GM19328 (cell line): ENCODE results near the gene KIT.

Experiments used
- ATAC-seq: cut with Tn5 transposase; IDR thresholded peaks from one replicate; pipeline ENCODE4 v1.9.1; 2021; ENCODE audit warnings: mild to moderate bottlenecking, moderate library complexity; ENCODE audit not compliant: unreplicated experiment

The KIT gene

GRCh38 chr4:54741202-54741601 lies 83.4 kb downstream of the KIT start:
- ATAC-seq, result no peak

- no peak for ATAC-seq
Observed at GRCh38 chr4:54742636-54743399, 85.1 kb downstream of the KIT start.

GRCh38 chr4:54743562-54743961 lies 85.8 kb downstream of the KIT start:
- ATAC-seq, result no peak

GRCh38 chr4:54744487-54744886 lies 86.7 kb downstream of the KIT start:
- ATAC-seq, result no peak

DNA sequence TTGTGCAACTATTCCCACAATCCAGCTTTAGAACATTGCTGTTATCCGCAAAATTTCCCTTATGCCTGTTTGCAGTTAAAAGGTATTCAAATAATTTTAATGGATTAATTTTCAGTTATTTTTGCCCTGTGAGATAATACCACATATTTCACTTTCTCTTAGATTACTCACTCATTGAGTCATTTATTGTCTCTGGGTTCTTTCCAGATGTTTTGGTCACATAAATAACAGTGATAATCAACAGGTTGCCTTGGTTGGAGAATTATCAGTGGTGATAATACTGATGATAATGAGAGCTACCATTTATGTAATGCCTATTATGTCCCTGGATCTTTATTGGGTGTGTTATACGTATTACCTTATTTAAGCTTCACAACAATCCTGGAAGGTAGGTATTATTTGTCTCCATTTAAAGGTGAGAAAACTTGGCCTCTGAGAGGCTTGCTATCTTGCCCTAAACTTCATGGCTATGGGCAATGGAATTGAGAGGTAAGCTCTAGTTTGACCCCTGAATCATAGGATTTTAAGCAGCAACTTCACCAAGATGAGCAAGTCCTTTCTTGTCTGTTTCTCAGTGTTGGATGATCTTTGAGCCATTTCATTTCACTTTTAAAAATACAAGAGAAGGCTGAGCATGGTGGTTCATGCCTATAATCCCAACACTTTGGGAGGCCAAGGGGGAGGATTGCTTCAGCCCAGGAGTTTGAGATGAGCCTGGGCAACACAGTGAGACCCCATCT lies 87.4 kb downstream of the KIT start:
- no peak for ATAC-seq

- ATAC-seq, result peak; percentile 58
Observed at GRCh38 chr4:54746218-54746617, 88.5 kb downstream of the KIT start.

GRCh38 chr4:54750341-54750740 lies 92.6 kb downstream of the KIT start:
- no peak for ATAC-seq

DNA sequence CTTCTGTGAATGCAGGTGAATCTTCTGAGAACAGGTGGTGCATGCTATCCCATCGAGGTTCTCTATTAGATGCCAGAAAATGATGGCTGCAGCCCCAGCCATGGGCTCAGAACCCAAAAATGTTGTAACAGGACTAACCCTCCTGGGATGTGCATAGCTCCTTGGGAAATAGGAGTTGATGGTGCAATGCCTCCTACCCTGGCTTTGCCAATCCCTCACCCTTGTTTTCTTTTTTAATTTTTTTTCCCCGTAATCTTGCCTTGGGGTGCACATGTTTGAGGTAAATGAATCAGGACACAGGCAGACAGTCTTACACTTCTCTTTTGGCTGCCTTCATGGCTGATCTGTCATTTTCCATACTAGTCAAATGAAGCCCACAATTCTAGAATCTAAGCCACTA lies 96.6 kb downstream of the KIT start:
- ATAC-seq, result no peak

DNA sequence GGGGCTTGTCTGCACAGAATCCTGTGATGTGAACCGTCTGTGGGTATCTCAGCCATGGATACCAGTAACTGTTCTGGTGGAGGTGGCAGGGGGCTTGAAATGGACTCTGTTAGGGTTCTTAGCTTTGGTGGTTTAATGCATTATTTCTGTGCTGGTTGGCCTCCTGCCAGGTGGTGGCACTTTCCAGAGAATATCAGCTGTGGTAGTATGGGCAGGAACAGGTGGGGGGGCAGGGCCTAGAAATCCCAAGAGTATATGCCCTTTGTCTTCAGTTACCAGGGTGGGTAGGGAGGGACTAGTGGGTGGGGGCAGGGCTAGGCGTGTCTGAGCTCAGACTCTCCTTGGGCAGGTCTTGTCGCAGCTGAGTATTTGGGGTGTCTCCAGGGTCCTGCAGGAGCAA lies 106.7 kb downstream of the KIT start:
- ATAC-seq, result no peak

DNA sequence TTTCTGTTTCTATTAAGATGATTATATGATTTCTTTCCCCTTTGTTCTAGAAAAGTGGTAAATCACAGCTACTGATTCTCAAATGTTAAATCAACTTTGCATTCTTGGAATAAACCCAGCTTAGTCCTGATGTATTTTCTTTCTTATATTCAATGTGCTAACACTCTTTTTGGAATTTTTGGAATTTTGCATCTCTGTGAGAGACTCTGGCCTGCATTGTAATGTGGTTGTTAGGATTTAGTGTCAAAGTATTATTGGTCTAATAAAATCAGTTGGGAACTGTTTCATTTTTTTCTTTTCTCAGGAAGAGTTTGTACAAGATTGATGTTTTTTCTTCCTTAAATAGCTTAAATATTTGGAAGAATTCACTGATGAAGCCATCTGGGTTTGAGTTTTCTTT lies 109.6 kb downstream of the KIT start:
- no peak for ATAC-seq

DNA sequence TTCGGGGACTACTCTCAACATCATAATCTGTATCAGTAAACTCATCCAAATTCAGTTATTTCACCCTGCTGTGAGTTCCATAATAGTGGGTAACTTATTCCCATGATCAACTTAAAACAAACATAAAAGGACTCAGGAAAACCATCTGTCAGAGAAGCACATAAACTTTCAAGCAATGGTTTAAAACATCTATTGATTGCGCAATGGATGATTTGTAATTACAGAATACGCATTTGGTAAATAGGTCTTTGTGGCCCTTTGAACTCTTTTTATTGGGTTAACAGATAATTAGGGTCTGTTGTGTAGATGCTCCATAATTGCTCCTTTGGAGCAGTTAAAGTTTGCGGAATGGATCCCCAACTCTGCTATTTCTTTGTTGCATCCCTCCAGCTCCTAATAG lies 115.3 kb downstream of the KIT start:
- ATAC-seq, result no peak

DNA sequence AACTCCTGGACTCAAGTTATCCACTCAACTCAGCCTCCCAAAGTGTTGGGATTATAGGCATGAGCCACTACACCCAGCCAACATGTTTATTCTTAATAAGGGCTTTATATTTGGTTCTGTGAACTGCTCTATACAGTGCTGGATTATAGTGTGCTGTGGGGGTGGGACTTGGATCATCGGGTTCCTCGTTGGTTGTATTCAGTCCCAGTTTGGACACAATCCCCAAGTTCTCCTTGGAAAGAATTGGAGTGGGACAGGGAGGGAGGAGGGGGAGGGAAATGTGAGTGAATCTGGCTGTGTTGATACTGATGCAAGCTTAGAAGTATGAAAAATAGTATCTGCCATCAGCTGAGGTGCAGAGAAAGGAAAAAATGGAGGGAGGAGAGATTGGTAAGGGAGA lies 121.3 kb downstream of the KIT start:
- no peak for ATAC-seq

DNA sequence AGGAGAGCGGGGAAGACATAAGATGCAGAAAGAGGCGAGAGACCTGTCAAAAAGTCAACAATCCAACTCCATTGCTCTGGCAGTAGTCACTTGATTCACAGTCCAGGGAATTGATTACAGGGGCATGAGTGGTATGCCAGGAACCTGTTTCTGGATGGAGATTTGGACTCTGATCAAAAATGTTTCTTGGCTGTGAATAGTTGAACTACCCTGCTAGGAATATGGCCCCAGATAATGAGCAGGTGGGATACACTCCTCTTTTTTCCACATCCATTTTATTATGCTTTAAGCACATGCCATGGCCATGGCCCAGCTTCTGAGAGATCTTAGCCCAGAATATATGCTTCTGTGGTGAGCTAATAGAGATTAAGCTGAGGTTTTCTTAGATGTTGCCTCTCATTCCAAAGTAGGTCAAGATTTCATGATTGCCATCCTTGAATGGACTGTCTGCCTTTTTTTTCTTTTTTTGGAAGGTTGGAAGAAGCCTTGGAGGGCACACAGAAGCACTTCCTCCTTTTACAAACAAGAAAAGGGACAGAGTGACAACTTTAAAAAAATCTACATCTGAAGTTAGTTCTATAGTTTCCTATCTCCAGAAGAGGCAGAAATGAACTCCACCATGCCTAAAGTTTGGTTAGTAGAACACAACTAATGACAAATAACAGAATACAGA lies 121.9 kb downstream of the KIT start:
- ATAC-seq, result no peak

DNA sequence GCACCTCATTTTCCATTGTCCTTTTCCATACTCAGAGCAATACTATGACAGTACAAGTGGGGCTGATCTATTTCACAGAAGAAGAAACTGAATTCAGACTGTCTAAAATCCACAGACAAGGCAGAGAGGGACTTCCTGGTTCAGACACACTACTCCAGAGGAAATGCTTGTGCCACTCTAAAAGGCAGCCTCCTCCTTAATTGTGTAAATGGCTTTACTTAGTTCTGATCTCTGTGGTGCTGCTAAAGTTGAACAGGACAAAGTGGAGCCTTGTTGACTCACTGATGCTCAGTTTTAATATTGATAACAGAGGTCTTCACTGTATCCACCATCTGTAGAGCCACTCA lies 122.4 kb downstream of the KIT start:
- ATAC-seq, result no peak

GRCh38 chr4:54781756-54782155 lies 124.0 kb downstream of the KIT start:
- no peak for ATAC-seq

- no peak for ATAC-seq
Observed at GRCh38 chr4:54783402-54784110, 125.8 kb downstream of the KIT start.

GRCh38 chr4:54784161-54784671 lies 126.5 kb downstream of the KIT start:
- no peak for ATAC-seq
